Endothelial cell of umbilical vein (primary cell): ENCODE results near the gene WNT6. TPM values are rescaled to one million over a fixed set of nuclear protein-coding genes. Genes with fewer than 3 reads are reported as not detected.

ENCODE experiments used
- BruUV-seq: library from RNA; stranded (reverse); fragments of 400-500 nt; replicated peaks from 2 replicates; lab custom pipeline; 2021; lab: Mats Ljungman, UMichigan
- CTCF ChIA-PET: fragments of 300-600, 350-600 bp; sonication (Branson Sonifier 250); formaldehyde crosslinking; loops from one replicate; lab custom pipeline; 2021; ENCODE audit warnings: antibody characterized with exemption, inconsistent platforms; lab: Charles Lee
- POLR2A ChIA-PET: fragments of 300-600, 350-600 bp; sonication (Branson Sonifier 250); formaldehyde crosslinking; loops from one replicate; lab custom pipeline; 2021; ENCODE audit warnings: antibody characterized with exemption, inconsistent platforms; lab: Charles Lee
- DNase-seq: peaks from one replicate; pipeline ENCODE4 v3.0.0-alpha.2; 2011; ENCODE audit warnings: low read depth, low spot score
- FAIRE-seq: peaks from 2 replicates; lab custom pipeline; 2011; peaks lifted over from hg19 to GRCh38; lab: Jason Lieb, UNC
- H2AFZ ChIP-seq: 2 replicates; pipeline ENCODE4 v1.6.0; 2012; ENCODE audit warnings: low read depth, low read length, control low read depth, inconsistent platforms
- H3K27ac ChIP-seq: 2 replicates; pipeline ENCODE4 v1.5.1; 2011; ENCODE audit warnings: low read depth, mild to moderate bottlenecking, control low read depth, low read length, moderate library complexity; ENCODE audit not compliant: insufficient read depth
- H3K27me3 ChIP-seq, 2 experiments: 2 replicates each; pipeline versions ENCODE4 v1.6.0 to v1.6.1; 2011; ENCODE audit warnings: low read length in 2 of 2, mixed read lengths in 1 of 2; ENCODE audit not compliant: control insufficient read depth in 2 of 2, insufficient read depth in 2 of 2
- H3K36me3 ChIP-seq, 2 experiments: 2 replicates in 1 of 2; 3 replicates in 1 of 2; pipeline ENCODE4 v1.5.1; 2011; ENCODE audit warnings: low read length in 2 of 2, mild to moderate bottlenecking in 1 of 2, moderate library complexity in 1 of 2; ENCODE audit not compliant: control insufficient read depth in 2 of 2, insufficient read depth in 2 of 2; ENCODE audit errors: extremely low read depth in 1 of 2
- H3K4me1 ChIP-seq: 3 replicates; pipeline ENCODE4 v1.5.1; 2011; ENCODE audit warnings: mild to moderate bottlenecking, low read length; ENCODE audit not compliant: control insufficient read depth, insufficient read depth; ENCODE audit errors: extremely low read depth
- H3K4me2 ChIP-seq: 2 replicates; pipeline ENCODE4 v1.6.1; 2011; ENCODE audit warnings: low read length, control low read depth, mixed read lengths; ENCODE audit not compliant: insufficient read depth
- H3K4me3 ChIP-seq, 3 experiments: fragments of 200-600 bp in 1 of 3; sonication (generic), shearing (Covaris generic) in 1 of 3; replicated peaks in 1 of 3; 2 replicates each; pipeline ENCODE4 v1.5.1; 2011 to 2016; ENCODE audit warnings: control low read depth in 3 of 3, low read length in 3 of 3, mild to moderate bottlenecking in 2 of 3, inconsistent platforms in 1 of 3, low read depth in 1 of 3, moderate library complexity in 1 of 3; ENCODE audit not compliant: insufficient read depth in 1 of 3
- H3K79me2 ChIP-seq: 2 replicates; pipeline ENCODE4 v1.6.0; 2012; ENCODE audit warnings: low read length, inconsistent platforms; ENCODE audit not compliant: control insufficient read depth, insufficient read depth
- H3K9ac ChIP-seq: replicated peaks from 2 replicates; pipeline ENCODE3; 2011; ENCODE audit warnings: low read length, control low read depth; ENCODE audit not compliant: insufficient read depth; ENCODE audit errors: extremely low read depth
- H3K9me1 ChIP-seq: replicated peaks from 3 replicates; pipeline ENCODE4 v1.6.0; 2011; ENCODE audit warnings: mild to moderate bottlenecking, low read length; ENCODE audit not compliant: control insufficient read depth, insufficient read depth; ENCODE audit errors: extremely low read depth
- H3K9me3 ChIP-seq: replicated peaks from 2 replicates; pipeline ENCODE4 v1.5.1; 2012; ENCODE audit warnings: low read length, inconsistent platforms; ENCODE audit not compliant: control insufficient read depth, insufficient read depth
- H4K20me1 ChIP-seq: replicated peaks from 2 replicates; pipeline ENCODE3; 2011; ENCODE audit warnings: mild to moderate bottlenecking, low read length; ENCODE audit not compliant: control insufficient read depth, insufficient read depth; ENCODE audit errors: extremely low read depth
- CTCF ChIP-seq, 2 donors: IDR thresholded peaks; 1 replicate in 1 of 2; 2 replicates in 1 of 2; pipeline ENCODE4 v1.5.1; 2011; ENCODE audit warnings: low read length in 2 of 2, mild to moderate bottlenecking in 2 of 2, moderate library complexity in 2 of 2, control low read depth in 1 of 2, inconsistent platforms in 1 of 2, low read depth in 1 of 2; ENCODE audit not compliant: insufficient read depth in 1 of 2; ENCODE audit errors: extremely low read depth in 1 of 2
- EZH2 ChIP-seq: IDR thresholded peaks from 2 replicates; pipeline ENCODE4 v1.6.1; 2012; ENCODE audit warnings: borderline replicate concordance, low read depth, mild to moderate bottlenecking, moderate library complexity, low read length, inconsistent platforms; ENCODE audit not compliant: severe bottlenecking
- FOS ChIP-seq: IDR thresholded peaks from 2 replicates; pipeline ENCODE4 v1.6.1; 2011; ENCODE audit warnings: mild to moderate bottlenecking, low read length, moderate library complexity, borderline replicate concordance; ENCODE audit not compliant: insufficient read depth
- GATA2 ChIP-seq: IDR thresholded peaks from 2 replicates; pipeline ENCODE4 v1.7.0; 2011; ENCODE audit warnings: low read depth, mild to moderate bottlenecking, moderate library complexity, mixed read lengths, low read length; ENCODE audit not compliant: insufficient read length, insufficient read depth
- JUN ChIP-seq: IDR thresholded peaks from 2 replicates; pipeline ENCODE4 v1.6.1; 2011; ENCODE audit warnings: borderline replicate concordance, low read depth; ENCODE audit not compliant: insufficient read length, insufficient read depth
- MAX ChIP-seq: IDR thresholded peaks from 2 replicates; pipeline ENCODE4 v1.6.1; 2011; ENCODE audit not compliant: insufficient read depth, insufficient read length
- MYC ChIP-seq: IDR thresholded peaks from one replicate; pipeline ENCODE4 v1.6.1; 2011; ENCODE audit warnings: mild to moderate bottlenecking, low read depth, low read length
- POLR2A ChIP-seq: IDR thresholded peaks from 2 replicates; pipeline ENCODE4 v1.6.1; 2012; ENCODE audit warnings: low read depth, mild to moderate bottlenecking, control low read depth, low read length
- POLR2AphosphoS5 ChIP-seq: IDR thresholded peaks from 2 replicates; pipeline ENCODE4 v1.6.1; 2012; ENCODE audit warnings: low read depth, mild to moderate bottlenecking, control low read depth, low read length, moderate library complexity; ENCODE audit not compliant: insufficient read depth
- dilution Hi-C: fragments of 300-500 bp; cut with MboI; formaldehyde crosslinking; loops from one replicate; pipeline ENCODE4 v1.15.0; 2019; ENCODE audit warnings: low sequenced_read_pairs; ENCODE audit not compliant: extremely low pct_ligation_motif_present
- intact Hi-C: fragments of 100-400 bp; cut with micrococcal nuclease; formaldehyde crosslinking; loops from one replicate; pipeline ENCODE4 v1.10.0; 2022
- polyA plus RNA-seq, 4 experiments: library from polyadenylated mRNA; depleted of rRNA in 3 of 4; stranded (reverse) in 3 of 4; unstranded in 1 of 4; fragments of >200 nt; gene quantifications; 2 replicates each; pipeline versions ENCODE4 v1.2.1 to v1.2.3, GENCODE V29; 2011 to 2012; ENCODE audit warnings: missing spikeins in 1 of 4
- total RNA-seq: library from RNA; stranded (reverse); gene quantifications from 2 replicates; pipeline ENCODE4 v1.2.3, GENCODE V29; 2021

WNT6 gene
- total and polyA plus RNA-seq, 2 donors (not counting 3 experiments of a cell fraction or from before 2014, with no cell fraction given), result not detected

GRCh38 chr2:218869064-218869463, 9.5 kb downstream of the WNT6 start:
- no peak overlapping the region for H2AFZ ChIP-seq
- TF ChIP-seq EZH2 (no peak), POLR2A (no peak), JUN (no peak), POLR2AphosphoS5 (no peak), GATA2 (no peak), MYC (no peak), CTCF (IDR thresholded peaks at IDR 0.05; ENCODE audit: extremely low read depth in 1 of 2, insufficient read depth in 1 of 2, low read depth in 1 of 2, low read length in 2 of 2) (no peak), FOS (no peak), MAX (no peak)
- no peaks in the 10 kb centered on the region for H4K20me1 ChIP-seq
- no peak overlapping the region for H3K9ac ChIP-seq
- no peaks in the 10 kb centered on the region for H3K9me1 ChIP-seq
- no peaks in the 10 kb centered on the region for H3K9me3 ChIP-seq
- no peaks in the 10 kb centered on the region for H3K79me2 ChIP-seq
- H3K27ac ChIP-seq, result no peak overlapping the region
- peaks cover 62 to 64% of the 10 kb centered on the region in 2 experiments for H3K27me3 ChIP-seq
- no peak overlapping the region for H3K4me2 ChIP-seq
- DNase-seq (no peak), FAIRE-seq (no peak)
- dilution Hi-C loops, result no loop called here
- POLR2A ChIA-PET, result no interaction called here
- H3K4me3 ChIP-seq, result no peak overlapping the region
- no peaks in the 10 kb centered on the region for H3K4me1 ChIP-seq
- CTCF ChIA-PET, result interaction anchor here (1.0 to 2.2 kb wide), 3 partner anchors 22 to 29 kb away, joined by 3 to 5 read pairs (median 3); no protein-coding TSS in a partner anchor
- intact Hi-C loops, result no loop called here
- no TSS peak for BruUV-seq
- no peaks in the 10 kb centered on the region for H3K36me3 ChIP-seq
